SH-SY5Y (cell line): ENCODE measurements around the gene ZIC4.

ENCODE experiments used
- GATA2 ChIP-seq: IDR thresholded peaks from 2 replicates; pipeline ENCODE4 v1.6.1; 2011; ENCODE audit warnings: mild to moderate bottlenecking, low read depth, low read length
- GATA3 ChIP-seq: IDR thresholded peaks from 2 replicates; pipeline ENCODE4 v1.6.1; 2011; ENCODE audit warnings: low read depth, mild to moderate bottlenecking, low read length, moderate library complexity

DNA sequence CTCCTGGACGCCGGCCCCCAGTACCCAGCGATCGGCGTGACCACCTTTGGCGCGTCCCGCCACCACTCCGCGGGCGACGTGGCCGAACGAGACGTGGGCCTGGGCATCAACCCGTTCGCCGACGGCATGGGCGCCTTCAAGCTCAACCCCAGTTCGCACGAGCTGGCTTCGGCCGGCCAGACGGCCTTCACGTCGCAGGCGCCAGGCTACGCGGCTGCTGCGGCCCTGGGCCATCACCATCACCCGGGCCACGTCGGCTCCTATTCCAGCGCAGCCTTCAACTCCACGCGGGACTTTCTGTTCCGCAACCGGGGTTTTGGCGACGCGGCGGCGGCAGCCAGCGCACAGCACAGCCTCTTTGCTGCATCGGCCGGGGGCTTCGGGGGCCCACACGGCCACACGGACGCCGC, 3.8 kb upstream of the ZIC4 start:
- TF ChIP-seq GATA3: no peak
- no peak for TF ChIP-seq GATA2
